Small intestine (tissue), 7 donors: ENCODE measurements around the gene LMBR1. TPM values are rescaled to one million over a fixed set of nuclear protein-coding genes. Genes with fewer than 3 reads are reported as not detected.
"Not testable (repeated sequence)": the region's sequence is repeated elsewhere in the genome, so short reads cannot be mapped to it uniquely, and the experiment has no call there.

ENCODE experiments used
- DNase-seq, 2 donors: peaks; one replicate each; pipeline versions ENCODE4 v3.0.0 to v3.0.0-alpha.2; 2013
- FAIRE-seq: peaks from 2 replicates; lab custom pipeline; 2012; peaks lifted over from hg19 to GRCh38; lab: Jason Lieb, UNC
- H3K27ac ChIP-seq, 3 donors: one replicate each; pipeline ENCODE4 v1.5.1; 2013; ENCODE audit warnings: low read length in 2 of 3, mild to moderate bottlenecking in 2 of 3, control low read depth in 1 of 3, inconsistent platforms in 1 of 3, low read depth in 1 of 3, moderate library complexity in 1 of 3
- H3K27me3 ChIP-seq, 3 donors: one replicate each; pipeline ENCODE4 v1.6.1; 2013; ENCODE audit warnings: low read length in 3 of 3, inconsistent platforms in 1 of 3; ENCODE audit not compliant: control insufficient read depth in 3 of 3, insufficient read depth in 3 of 3
- H3K36me3 ChIP-seq, 3 donors: one replicate each; pipeline ENCODE4 v1.6.1; 2013; ENCODE audit warnings: low read length in 3 of 3, inconsistent platforms in 1 of 3, low read depth in 1 of 3, mild to moderate bottlenecking in 1 of 3, moderate library complexity in 1 of 3; ENCODE audit not compliant: control insufficient read depth in 3 of 3, insufficient read depth in 2 of 3
- H3K4me1 ChIP-seq, 3 donors: one replicate each; pipeline ENCODE4 v1.6.1; 2013; ENCODE audit warnings: low read length in 2 of 3, inconsistent platforms in 1 of 3, low read depth in 1 of 3, mild to moderate bottlenecking in 1 of 3, moderate library complexity in 1 of 3; ENCODE audit not compliant: control insufficient read depth in 3 of 3, insufficient read depth in 2 of 3
- H3K4me3 ChIP-seq, 3 donors: one replicate each; pipeline ENCODE4 v1.5.1; 2013; ENCODE audit warnings: low read length in 3 of 3, control low read depth in 1 of 3, inconsistent platforms in 1 of 3, low read depth in 1 of 3, mild to moderate bottlenecking in 1 of 3, moderate library complexity in 1 of 3
- H3K9me3 ChIP-seq, 2 donors: one replicate each; pipeline ENCODE4 v1.6.1; 2013; ENCODE audit warnings: low read depth in 1 of 2, low read length in 1 of 2; ENCODE audit not compliant: control insufficient read depth in 2 of 2, insufficient read depth in 1 of 2
- WGBS, 3 donors: extraction: QIAGEN DNeasy Blood & Tissue Kit; methylation state at CpG; one replicate each; pipeline ENCODE4 v1.1.7; 2013; 5-methylcytosine and 5-hydroxymethylcytosine counted together
- polyA plus RNA-seq, 4 donors: library from polyadenylated mRNA; stranded (reverse) in 3 of 4; unstranded in 1 of 4; fragments of 200-250 nt in 3 of 4; fragments of 120-200 nt in 1 of 4; gene quantifications; one replicate each; pipeline versions ENCODE4 v1.2.1 to v1.2.3, GENCODE V29; 2013
- donor health status: healthy with polysubstance abuse.
- donor health status: control.
- donor health status: control.
- donor health status: Bipolar disorder and iron deficiency.
- donor health status: healthy.

Gene LMBR1
- polyA plus RNA-seq, 4 donors = 4.3 to 34.5 (median 11.9) TPM

DNA sequence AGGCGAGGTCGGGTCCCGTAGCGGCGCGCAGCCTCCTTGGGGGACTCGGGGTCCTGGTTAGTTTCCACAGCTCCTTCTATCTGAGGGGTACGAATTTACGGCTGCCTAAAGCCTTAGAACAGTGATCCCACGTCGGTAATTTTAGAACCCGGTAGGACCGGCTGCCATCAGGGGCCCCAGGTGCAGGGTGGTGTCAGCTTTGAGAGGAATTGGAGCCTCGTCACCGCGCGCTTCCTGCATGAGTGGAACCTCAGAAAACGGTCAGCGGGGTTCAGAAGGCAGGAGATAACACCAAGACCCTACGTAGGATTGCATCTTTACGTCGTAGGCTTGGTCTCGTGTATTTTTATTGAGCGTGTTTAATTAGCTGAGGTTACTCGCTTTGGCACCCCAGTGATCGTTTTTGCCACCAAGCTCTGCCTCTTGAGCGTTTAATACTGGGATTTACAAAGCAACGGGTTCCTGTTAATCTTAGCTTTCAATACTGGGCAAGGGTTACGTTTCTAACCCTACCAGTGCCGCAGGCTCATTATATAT is 252.0 kb downstream of the LMBR1 start:
- Histone ChIP-seq H3K9me3 (peaks cover 0 to 16% of the 10 kb centered on the region in 2 donors), H3K4me3 (peak overlapping the region; percentile 61 to 85 (median 79)), H3K27me3 (no peaks in the 10 kb centered on the region), H3K27ac (peak overlapping the region; percentile 46 to 85 (median 85)), H3K4me1 (peaks cover 0 to 7% (median 0%) of the 10 kb centered on the region in 3 donors), H3K36me3 (peaks cover 0 to 7% (median 0%) of the 10 kb centered on the region in 3 donors)
- DNase-seq (peak in 1 of 2 donors; percentile 53), FAIRE-seq (no peak)
- 2 to 5% (median 4%) methylated on average over 30 of the region's 30 CpGs for WGBS, 3 donors

- Histone ChIP-seq H3K27me3 (no peaks in the 10 kb centered on the region), H3K27ac (peak within 1 kb of the TSS; percentile 46 to 85 (median 85)), H3K4me3 (peak within 1 kb of the TSS; percentile 61 to 85 (median 79)), H3K9me3 (peaks cover 0 to 16% of the 10 kb centered on the region in 2 donors), H3K36me3 (peaks cover 0 to 7% (median 0%) of the 10 kb centered on the region in 3 donors), H3K4me1 (peaks cover 0 to 7% (median 0%) of the 10 kb centered on the region in 3 donors)
- 1 to 6% (median 5%) methylated on average over 73 to 85 of the region's 85 CpGs for WGBS, 3 donors
- FAIRE-seq (no peak), DNase-seq (peak; percentile 92 to 99)
These were observed 252.6 kb downstream of the LMBR1 start, which contains the start of gene RNF32 for GRCh38 chr7:156640257-156640948. TSS of gene RNF32 (plus strand) at chr7:156640774. CDS start at chr7:156643878, 3,104 bp downstream.

DNA sequence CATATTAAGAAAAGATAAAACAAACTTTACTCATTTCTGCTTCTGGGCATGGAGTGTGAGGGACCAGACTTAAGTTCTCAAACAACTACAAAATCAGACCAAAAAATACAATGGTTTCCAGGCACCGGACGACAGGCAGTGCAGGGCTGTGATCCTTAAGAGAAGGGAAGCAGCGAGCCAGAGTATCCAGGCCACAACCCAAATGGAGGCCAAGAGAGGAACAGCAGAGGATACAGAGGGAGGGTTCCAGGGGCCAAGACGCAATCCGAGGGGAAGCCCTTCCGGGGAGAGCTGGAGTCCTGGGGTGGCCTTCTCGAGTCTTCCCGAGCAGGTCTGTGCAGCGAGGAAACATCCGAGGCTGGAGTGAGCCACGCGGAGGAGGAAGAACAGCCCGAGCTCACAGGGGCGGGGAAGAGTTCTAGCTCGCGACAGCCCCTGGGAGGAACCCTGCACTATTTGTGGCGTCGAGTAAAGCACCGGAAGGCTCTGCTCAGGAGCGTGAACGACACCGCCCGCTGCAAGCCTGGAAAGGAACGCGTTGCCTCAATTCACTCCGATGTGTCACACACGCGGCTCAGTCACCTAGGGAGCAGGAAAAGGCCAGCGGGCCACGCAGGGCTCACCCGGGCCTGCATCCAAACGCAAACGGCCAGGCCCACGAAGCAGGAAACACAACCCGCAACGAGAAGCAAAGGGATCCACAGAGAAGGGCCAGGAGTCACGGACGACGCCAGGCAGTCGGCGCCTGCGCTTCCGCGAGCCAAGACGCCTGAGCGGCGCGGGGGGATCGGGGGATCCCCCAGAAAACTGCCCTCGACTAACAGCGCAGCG is 253.3 kb downstream of the LMBR1 start:
- peaks cover 0 to 16% of the 10 kb centered on the region in 2 donors for H3K9me3 ChIP-seq
- H3K4me1 ChIP-seq = peaks cover 0 to 8% (median 0%) of the 10 kb centered on the region in 3 donors
- 57 to 83% (median 68%) methylated on average over 52 of the region's 52 CpGs for WGBS, 3 donors
- H3K36me3 ChIP-seq = peaks cover 0 to 7% (median 0%) of the 10 kb centered on the region in 3 donors
- no peak for DNase-seq
- no peak for FAIRE-seq
- H3K4me3 ChIP-seq = peak overlapping the region; percentile 61 to 85 (median 69)
- H3K27ac ChIP-seq = peak overlapping the region in 2 of 3 donors; percentile 62 to 73
- no peaks in the 10 kb centered on the region for H3K27me3 ChIP-seq

- Histone ChIP-seq H3K9me3 (peaks cover 0 to 16% of the 10 kb centered on the region in 2 donors), H3K4me1 (peaks cover 0 to 11% (median 0%) of the 10 kb centered on the region in 3 donors), H3K27me3 (no peaks in the 10 kb centered on the region), H3K4me3 (no peak overlapping the region), H3K27ac (no peak overlapping the region), H3K36me3 (peaks cover 0 to 7% (median 0%) of the 10 kb centered on the region in 3 donors)
- FAIRE-seq = no peak
- DNase-seq = no peak
- 97% methylated on average over 8 of the region's 8 CpGs for WGBS, 3 donors
These were observed 254.4 kb downstream of the LMBR1 start for GRCh38 chr7:156638443-156639077.

DNA sequence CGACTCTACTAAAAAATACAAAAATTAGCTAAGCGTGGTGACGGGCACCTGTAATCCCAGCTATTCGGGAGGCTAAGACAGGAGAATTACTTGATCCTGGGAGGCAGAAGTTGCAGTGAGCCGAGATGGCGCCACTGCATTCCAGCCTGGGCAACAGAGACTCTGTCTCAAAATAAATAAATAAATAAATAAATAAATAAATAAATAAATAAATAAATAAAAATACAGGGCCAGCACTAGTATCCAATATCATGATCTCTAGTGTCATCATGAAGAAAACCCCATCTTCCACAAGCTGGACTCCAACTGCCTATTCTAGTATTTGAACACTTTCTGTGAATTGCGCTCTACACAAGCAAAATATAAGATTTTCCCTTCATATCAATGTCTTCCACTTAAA is 255.9 kb downstream of the LMBR1 start:
- DNase-seq, H3K27me3 ChIP-seq, FAIRE-seq, H3K4me3 ChIP-seq, H3K36me3 ChIP-seq, H3K27ac ChIP-seq: not testable (repeated sequence)
- Histone ChIP-seq H3K9me3 (peaks cover 0 to 16% of the 10 kb centered on the region in 2 donors), H3K4me1 (peaks cover 0 to 11% (median 0%) of the 10 kb centered on the region in 3 donors)
- WGBS, 3 donors = 98 to 99% (median 99%) methylated on average over 7 of the region's 7 CpGs

- DNase-seq (no peak), FAIRE-seq (no peak)
These were observed 257.2 kb downstream of the LMBR1 start for GRCh38 chr7:156635529-156636385.

GRCh38 chr7:156634117-156634516 is 258.9 kb downstream of the LMBR1 start:
- H3K9me3 ChIP-seq = peaks cover 3 to 18% of the 10 kb centered on the region in 2 donors
- DNase-seq (peak in 1 of 2 donors; percentile 49), FAIRE-seq (no peak)
- H3K36me3 ChIP-seq = peaks cover 0 to 5% (median 0%) of the 10 kb centered on the region in 3 donors
- peaks cover 0 to 3% (median 0%) of the 10 kb centered on the region in 3 donors for H3K4me1 ChIP-seq
- no peak overlapping the region for H3K27ac ChIP-seq
- 62 to 67% (median 66%) methylated on average over 3 of the region's 3 CpGs for WGBS, 3 donors
- no peak overlapping the region for H3K4me3 ChIP-seq
- no peaks in the 10 kb centered on the region for H3K27me3 ChIP-seq

More at GRCh38 chr7:156635529-156636385, 257.2 kb downstream of the LMBR1 start:
- H3K27ac ChIP-seq = no peak overlapping the region
- H3K27me3 ChIP-seq = no peaks in the 10 kb centered on the region
- 85 to 89% (median 87%) methylated on average over 7 of the region's 7 CpGs for WGBS, 3 donors
- peaks cover 0 to 16% of the 10 kb centered on the region in 2 donors for H3K9me3 ChIP-seq
- peaks cover 0 to 11% (median 0%) of the 10 kb centered on the region in 3 donors for H3K4me1 ChIP-seq
- peaks cover 0 to 7% (median 0%) of the 10 kb centered on the region in 3 donors for H3K36me3 ChIP-seq
- no peak overlapping the region for H3K4me3 ChIP-seq
